Astrocyte (in vitro differentiated cells and primary cell): ENCODE data around the gene PACSIN3. TPM values are rescaled to one million over a fixed set of nuclear protein-coding genes. Genes with fewer than 3 reads are reported as not detected.

Experiments
- DNase-seq: peaks from one replicate; pipeline ENCODE4 v3.0.0-alpha.2; 2010; ENCODE audit warnings: low read depth
- FAIRE-seq: peaks from 2 replicates; lab custom pipeline; 2011; peaks lifted over from hg19 to GRCh38; lab: Jason Lieb, UNC
- H2AFZ ChIP-seq: 2 replicates; pipeline ENCODE4 v1.6.0; 2012; ENCODE audit warnings: low read depth, low read length, inconsistent platforms
- H3K27ac ChIP-seq: 2 replicates; pipeline ENCODE4 v1.5.1; 2011; ENCODE audit warnings: low read depth, low read length, inconsistent platforms
- H3K27me3 ChIP-seq: 2 replicates; pipeline ENCODE4 v1.6.0; 2011; ENCODE audit warnings: low read length, inconsistent platforms; ENCODE audit not compliant: insufficient read depth
- H3K36me3 ChIP-seq: 2 replicates; pipeline ENCODE4 v1.5.1; 2011; ENCODE audit warnings: low read length, inconsistent platforms; ENCODE audit not compliant: insufficient read depth
- H3K4me1 ChIP-seq: 2 replicates; pipeline ENCODE4 v1.5.1; 2011; ENCODE audit warnings: low read length, inconsistent platforms; ENCODE audit not compliant: insufficient read depth
- H3K4me2 ChIP-seq: 2 replicates; pipeline ENCODE4 v1.6.0; 2012; ENCODE audit warnings: low read length, inconsistent platforms
- H3K4me3 ChIP-seq: 2 replicates; pipeline ENCODE4 v1.5.1; 2011; ENCODE audit warnings: low read depth, mild to moderate bottlenecking, low read length, inconsistent platforms; ENCODE audit not compliant: insufficient read depth
- H3K79me2 ChIP-seq: 2 replicates; pipeline ENCODE4 v1.6.0; 2012; ENCODE audit warnings: mild to moderate bottlenecking, low read length, inconsistent platforms; ENCODE audit not compliant: insufficient read depth
- H3K9ac ChIP-seq: 2 replicates; pipeline ENCODE4 v1.6.0; 2012; ENCODE audit warnings: mild to moderate bottlenecking, low read length, inconsistent platforms
- H3K9me3 ChIP-seq: 2 replicates; pipeline ENCODE4 v1.5.1; 2012; ENCODE audit warnings: low read depth, mild to moderate bottlenecking, low read length, inconsistent platforms; ENCODE audit not compliant: insufficient read depth
- H4K20me1 ChIP-seq: 2 replicates; pipeline ENCODE4 v1.6.0; 2012; ENCODE audit warnings: low read length, inconsistent platforms; ENCODE audit not compliant: insufficient read depth
- H3K27ac Mint-ChIP-seq: one replicate; pipeline ENCODE4 v1.8.0; 2021; ENCODE audit warnings: mild to moderate bottlenecking, mixed read lengths; ENCODE audit not compliant: unreplicated experiment
- H3K27me3 Mint-ChIP-seq: one replicate; pipeline ENCODE4 v1.8.0; 2021; ENCODE audit warnings: low read depth, mixed read lengths; ENCODE audit not compliant: unreplicated experiment
- H3K36me3 Mint-ChIP-seq: one replicate; pipeline ENCODE4 v1.8.0; 2021; ENCODE audit warnings: low read depth, mixed read lengths; ENCODE audit not compliant: unreplicated experiment
- H3K4me1 Mint-ChIP-seq: one replicate; pipeline ENCODE4 v1.8.0; 2021; ENCODE audit warnings: low read depth, mixed read lengths; ENCODE audit not compliant: unreplicated experiment
- H3K4me3 Mint-ChIP-seq: one replicate; pipeline ENCODE4 v1.8.0; 2021; ENCODE audit warnings: mild to moderate bottlenecking, moderate library complexity, mixed read lengths; ENCODE audit not compliant: unreplicated experiment
- H3K9me3 Mint-ChIP-seq: one replicate; pipeline ENCODE4 v1.8.0; 2021; ENCODE audit warnings: mild to moderate bottlenecking, mixed read lengths; ENCODE audit not compliant: unreplicated experiment
- EZH2 ChIP-seq: IDR thresholded peaks from 2 replicates; pipeline ENCODE4 v1.6.1; 2012; ENCODE audit warnings: mild to moderate bottlenecking, low read length, inconsistent platforms; ENCODE audit not compliant: insufficient read depth
- total RNA-seq: library from RNA; stranded (reverse); gene quantifications from 2 replicates; pipeline ENCODE4 v1.2.1, GENCODE V29; 2021
- TF ChIP-seq, protein P1 (sequence below): IDR thresholded peaks from 2 replicates; pipeline ENCODE4 v1.5.1; 2011; ENCODE audit warnings: low read depth, mild to moderate bottlenecking, inconsistent platforms, low read length, moderate library complexity; ENCODE audit not compliant: insufficient read depth

The PACSIN3 gene
- total RNA-seq, 1 donor from 2014 or later: 35.6 TPM

DNA sequence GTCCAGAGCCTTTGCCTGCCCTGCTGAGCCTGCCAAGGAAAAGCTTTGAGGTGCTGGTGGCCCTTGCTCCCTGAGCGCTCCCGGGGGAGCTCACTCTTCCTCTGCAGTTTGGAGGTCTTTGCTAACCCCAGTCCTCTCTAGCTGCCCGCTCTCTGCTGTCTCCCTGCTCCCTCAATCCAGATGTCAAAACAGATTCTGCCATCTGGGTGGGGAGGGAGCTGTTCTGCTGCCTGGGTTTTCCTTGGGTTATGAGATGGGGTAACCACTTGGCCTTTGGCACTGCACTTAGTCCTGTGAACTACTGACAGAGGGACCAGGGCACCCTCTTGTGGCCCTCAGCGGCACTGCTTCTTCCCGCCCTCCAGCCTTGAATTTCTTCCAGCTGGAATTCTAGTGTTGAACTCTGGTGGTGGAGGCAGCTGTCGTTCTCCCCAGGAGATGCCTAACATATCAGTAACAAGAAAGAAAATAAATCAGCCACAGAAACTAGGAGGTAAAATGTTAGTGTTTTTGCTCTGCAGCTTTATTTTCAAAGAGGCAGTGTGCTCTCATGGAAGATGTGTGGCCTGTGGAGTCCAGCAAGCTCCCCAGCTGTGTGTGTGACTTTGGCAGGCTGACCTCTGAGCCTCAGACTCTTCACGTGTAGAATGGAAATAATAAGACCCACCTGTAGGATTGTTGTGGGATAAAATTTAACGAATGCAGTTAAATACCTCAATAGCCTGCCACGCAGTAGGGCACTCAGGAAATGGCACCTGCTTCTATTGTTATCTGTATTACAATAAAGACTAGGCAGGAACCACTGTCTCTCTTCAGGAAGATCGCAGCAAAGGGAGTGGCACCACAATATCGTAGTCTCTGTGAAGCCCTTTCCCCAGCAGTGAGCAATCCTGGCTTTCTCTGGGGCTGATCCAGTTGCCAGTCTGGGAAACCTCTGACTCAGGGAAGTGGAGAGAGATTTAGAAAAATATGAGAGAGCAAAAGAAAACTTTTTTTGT lies 33.0 kb downstream of the PACSIN3 start:
- peak overlapping the region; percentile 5 for H3K4me2 ChIP-seq

DNA sequence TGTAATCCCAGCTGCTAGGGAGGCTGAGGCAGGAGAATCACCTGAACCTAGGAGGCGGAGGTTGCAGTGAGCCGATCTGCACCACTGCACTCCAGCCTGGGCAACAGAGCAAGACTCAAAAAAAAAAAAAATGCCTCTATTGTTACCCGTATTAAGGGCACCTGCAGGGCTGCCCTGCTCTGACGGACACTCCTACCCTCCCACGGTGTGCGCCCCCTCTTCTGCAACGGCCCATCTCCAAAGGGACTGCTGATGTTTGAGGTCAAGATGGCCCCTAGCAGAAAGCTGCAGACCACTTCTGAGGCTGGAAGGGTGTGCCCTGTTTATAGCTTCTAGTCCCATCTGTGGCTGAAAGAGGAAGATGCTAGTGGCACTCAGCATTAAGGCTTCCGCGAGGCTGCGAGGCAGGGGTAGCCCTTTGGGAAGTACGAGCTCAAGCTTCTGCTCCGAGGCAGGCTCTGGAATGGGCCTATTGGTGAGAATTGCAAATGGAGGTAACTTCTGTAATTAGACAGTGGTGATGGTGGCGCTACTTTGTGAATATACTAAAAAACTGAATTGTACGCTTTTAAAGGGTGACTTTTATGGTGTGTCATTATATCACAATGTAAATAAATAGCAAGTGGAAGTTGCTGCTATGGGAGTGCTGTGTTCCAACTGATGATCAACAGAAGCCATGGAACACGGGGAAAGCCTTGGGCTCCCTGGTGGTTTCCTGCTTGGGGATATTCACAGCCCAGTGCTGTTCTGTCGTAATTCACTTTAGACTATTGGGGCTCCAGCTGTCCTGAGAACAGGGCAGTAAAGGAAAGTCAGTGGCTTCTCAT lies 33.9 kb downstream of the PACSIN3 start:
- H3K4me2 ChIP-seq: no peak overlapping the region
- Mint-ChIP-seq H3K27me3 (no peaks in the 10 kb centered on the region), H3K4me3 (no peak overlapping the region), H3K36me3 (peaks cover 25% of the 10 kb centered on the region), H3K4me1 (peaks cover 18% of the 10 kb centered on the region), H3K27ac (no peak overlapping the region), H3K9me3 (peaks cover 2% of the 10 kb centered on the region)
- no peaks in the 10 kb centered on the region for H3K36me3 ChIP-seq
- FAIRE-seq (no peak), DNase-seq (no peak)
- H3K27ac ChIP-seq: no peak overlapping the region
- H4K20me1 ChIP-seq: peaks cover 27% of the 10 kb centered on the region
- no peak overlapping the region for H3K4me3 ChIP-seq
- H3K9ac ChIP-seq: no peak overlapping the region
- no peak overlapping the region for H2AFZ ChIP-seq
- peaks cover 25% of the 10 kb centered on the region for H3K4me1 ChIP-seq
- TF ChIP-seq, protein P1, sequence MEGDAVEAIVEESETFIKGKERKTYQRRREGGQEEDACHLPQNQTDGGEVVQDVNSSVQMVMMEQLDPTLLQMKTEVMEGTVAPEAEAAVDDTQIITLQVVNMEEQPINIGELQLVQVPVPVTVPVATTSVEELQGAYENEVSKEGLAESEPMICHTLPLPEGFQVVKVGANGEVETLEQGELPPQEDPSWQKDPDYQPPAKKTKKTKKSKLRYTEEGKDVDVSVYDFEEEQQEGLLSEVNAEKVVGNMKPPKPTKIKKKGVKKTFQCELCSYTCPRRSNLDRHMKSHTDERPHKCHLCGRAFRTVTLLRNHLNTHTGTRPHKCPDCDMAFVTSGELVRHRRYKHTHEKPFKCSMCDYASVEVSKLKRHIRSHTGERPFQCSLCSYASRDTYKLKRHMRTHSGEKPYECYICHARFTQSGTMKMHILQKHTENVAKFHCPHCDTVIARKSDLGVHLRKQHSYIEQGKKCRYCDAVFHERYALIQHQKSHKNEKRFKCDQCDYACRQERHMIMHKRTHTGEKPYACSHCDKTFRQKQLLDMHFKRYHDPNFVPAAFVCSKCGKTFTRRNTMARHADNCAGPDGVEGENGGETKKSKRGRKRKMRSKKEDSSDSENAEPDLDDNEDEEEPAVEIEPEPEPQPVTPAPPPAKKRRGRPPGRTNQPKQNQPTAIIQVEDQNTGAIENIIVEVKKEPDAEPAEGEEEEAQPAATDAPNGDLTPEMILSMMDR: no peak
- no peak for TF ChIP-seq EZH2
- no peaks in the 10 kb centered on the region for H3K79me2 ChIP-seq
- no peaks in the 10 kb centered on the region for H3K27me3 ChIP-seq
- H3K9me3 ChIP-seq: no peaks in the 10 kb centered on the region

More for the DNA sequence above, 33.0 kb downstream of the PACSIN3 start:
- H3K9ac ChIP-seq: peak overlapping the region; percentile 25
- H3K79me2 ChIP-seq: no peaks in the 10 kb centered on the region
- H3K9me3 ChIP-seq: no peaks in the 10 kb centered on the region
- H3K36me3 Mint-ChIP-seq: peaks cover 21% of the 10 kb centered on the region
- peaks cover 27% of the 10 kb centered on the region for H4K20me1 ChIP-seq
- H3K9me3 Mint-ChIP-seq: no peaks in the 10 kb centered on the region
- peaks cover 25% of the 10 kb centered on the region for H3K4me1 ChIP-seq
- H3K27ac ChIP-seq: no peak overlapping the region
- no peaks in the 10 kb centered on the region for H3K27me3 ChIP-seq
- H3K27ac Mint-ChIP-seq: peak overlapping the region; percentile 77
- H3K4me3 Mint-ChIP-seq: no peak overlapping the region
- FAIRE-seq (peak; percentile 55), DNase-seq (peak; percentile 39)
- peaks cover 18% of the 10 kb centered on the region for H3K4me1 Mint-ChIP-seq
- TF ChIP-seq EZH2: no peak
- TF ChIP-seq, protein P1: peak; percentile 98
- no peak overlapping the region for H2AFZ ChIP-seq
- no peaks in the 10 kb centered on the region for H3K27me3 Mint-ChIP-seq
- no peak overlapping the region for H3K4me3 ChIP-seq
- no peaks in the 10 kb centered on the region for H3K36me3 ChIP-seq
